HG03039 (cell line): ENCODE data around the gene FHAD1.

Source experiments
- ATAC-seq: cut with Tn5 transposase; IDR thresholded peaks from one replicate; pipeline ENCODE4 v1.9.1; 2021; ENCODE audit warnings: mild to moderate bottlenecking, moderate library complexity; ENCODE audit not compliant: unreplicated experiment

Gene FHAD1

DNA sequence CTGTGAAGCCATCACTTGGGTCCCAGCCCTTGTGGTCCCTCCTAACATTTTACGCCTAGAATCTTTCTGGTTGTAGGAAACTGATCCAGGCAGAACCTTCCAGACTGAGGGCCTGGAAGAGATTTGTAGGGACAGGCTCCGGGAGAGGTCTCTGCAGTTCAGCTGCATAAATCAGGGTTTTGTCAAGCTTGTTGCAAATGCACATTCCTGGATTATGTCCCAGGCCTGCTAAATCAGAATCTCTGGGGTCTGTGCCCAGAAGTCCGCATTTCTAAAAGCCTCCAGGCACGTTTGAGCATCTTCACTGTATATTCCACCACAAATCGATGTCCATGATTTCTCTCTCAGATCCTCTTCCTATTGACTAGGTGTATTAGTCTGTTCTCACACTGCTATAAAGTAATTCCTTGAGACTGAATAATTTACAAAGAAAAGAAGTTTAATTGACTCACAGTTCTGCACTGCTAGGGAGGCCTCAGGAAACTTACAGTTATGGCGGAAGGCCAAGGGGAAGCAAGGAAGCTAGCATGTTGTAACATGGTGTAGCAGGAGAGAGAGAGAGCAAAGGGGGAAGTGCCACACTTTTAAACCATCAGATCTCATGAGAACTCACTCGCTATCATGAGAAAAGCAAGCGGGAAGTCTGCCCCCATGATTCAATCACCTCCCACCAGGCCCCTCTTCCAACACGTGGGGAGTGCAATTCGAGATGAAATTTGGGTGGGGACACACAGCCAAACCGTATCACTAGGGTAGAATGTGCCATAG, 1.2 kb upstream of the FHAD1 start:
- ATAC-seq, result no peak

DNA sequence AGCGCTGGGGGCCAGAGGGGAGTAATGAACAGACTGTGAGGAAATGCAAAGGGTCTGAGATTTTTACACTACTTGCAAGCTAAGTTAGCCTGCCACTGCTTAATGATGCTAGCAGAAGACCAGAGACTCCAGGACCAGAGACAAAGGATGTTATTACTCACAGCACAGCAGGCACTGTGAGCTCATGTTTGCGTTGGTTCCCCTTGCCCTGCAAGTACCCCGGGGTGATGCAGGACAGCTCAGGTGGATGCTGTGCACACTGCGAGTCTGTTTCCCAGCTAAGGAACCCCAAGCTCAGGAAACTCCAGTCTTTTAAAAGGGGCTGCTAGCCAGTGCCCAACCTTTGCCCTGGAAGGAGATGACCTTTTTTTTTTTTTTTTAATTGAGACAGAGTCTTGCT, 1.2 kb downstream of the FHAD1 start:
- no peak for ATAC-seq

DNA sequence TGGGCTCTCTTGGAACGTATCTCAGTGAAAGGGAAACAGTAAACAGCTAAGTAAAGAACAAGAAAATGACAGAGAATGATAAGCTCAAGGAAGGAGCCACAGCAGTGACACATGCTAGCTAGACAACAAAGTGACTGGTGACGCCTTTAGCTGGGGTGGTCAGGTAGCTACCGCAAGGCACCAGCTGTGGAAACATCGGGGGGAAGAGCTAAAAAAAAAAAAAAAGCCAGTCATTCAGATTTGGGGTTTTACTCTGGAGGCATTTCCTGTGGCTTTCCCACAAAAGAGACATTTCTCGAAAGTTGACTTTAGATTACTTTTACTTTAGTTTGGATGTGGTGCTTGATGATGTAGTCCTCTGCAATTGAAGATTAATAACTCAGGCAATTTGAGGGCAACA, 2.1 kb downstream of the FHAD1 start:
- ATAC-seq, result no peak

DNA sequence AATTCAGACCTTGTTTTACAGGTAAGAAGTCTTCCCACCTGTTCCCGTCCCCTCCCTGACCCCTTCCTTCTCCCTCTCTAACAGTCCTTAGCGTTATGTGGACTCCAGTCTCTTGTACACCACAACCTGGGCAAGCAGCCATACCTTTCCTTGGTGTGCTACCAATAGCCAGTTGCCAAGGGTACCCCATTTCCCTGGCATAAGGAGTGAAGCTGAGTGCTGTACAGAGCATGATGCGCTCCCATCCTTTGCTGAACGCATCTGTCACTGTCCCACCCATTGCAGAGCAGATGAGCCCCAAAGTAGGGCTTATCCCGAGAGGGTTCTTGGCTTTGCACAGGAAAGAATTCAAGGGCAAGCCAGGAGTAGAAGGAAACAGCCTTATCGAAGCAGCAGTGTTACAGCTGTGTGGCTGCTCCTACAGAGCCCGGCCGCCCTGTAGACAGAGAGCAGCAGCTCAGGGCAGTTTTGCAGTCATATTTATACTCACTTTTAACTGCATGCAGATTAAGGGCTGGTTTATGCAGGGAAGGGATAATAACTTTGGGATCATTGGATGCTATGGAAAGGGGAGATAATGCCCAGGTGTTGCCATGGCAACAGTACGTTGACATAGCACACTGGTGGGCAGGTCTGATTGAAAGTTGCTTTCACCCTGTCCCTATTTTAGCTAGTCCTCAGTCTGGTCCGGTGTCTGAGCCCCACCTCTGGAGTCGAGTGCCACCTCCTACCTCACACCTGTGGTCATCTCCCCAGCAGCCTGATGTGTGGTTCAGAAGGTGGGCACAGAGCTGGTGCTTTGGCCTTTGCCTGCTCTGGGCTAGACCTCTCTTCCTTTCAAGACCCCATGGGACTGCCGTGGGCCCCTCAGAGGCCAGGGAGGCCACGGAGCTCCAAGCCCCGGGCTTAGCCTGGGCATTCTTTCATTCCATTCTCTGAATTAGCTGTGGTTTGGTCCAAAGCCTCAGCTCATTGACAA, 5.1 kb downstream of the FHAD1 start:
- ATAC-seq, result no peak

DNA sequence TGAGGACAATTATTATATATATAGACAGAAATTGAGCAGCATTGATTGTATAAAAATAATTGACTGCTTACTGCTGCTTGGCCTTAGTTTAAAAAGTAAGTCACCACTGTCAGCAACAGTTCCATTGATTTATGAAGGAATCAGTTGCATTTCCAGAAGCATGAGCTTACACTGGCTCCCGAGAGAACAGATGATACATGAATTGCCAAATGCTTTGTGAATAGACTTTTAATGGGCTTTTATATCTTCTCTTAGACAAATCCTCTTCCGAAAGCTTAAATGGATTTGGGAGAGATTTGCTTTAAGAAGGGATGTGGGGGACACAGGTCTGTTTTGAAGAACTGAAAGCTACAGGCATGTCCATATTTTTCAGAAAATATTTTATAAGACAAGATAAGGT, 7.5 kb downstream of the FHAD1 start:
- no peak for ATAC-seq

DNA sequence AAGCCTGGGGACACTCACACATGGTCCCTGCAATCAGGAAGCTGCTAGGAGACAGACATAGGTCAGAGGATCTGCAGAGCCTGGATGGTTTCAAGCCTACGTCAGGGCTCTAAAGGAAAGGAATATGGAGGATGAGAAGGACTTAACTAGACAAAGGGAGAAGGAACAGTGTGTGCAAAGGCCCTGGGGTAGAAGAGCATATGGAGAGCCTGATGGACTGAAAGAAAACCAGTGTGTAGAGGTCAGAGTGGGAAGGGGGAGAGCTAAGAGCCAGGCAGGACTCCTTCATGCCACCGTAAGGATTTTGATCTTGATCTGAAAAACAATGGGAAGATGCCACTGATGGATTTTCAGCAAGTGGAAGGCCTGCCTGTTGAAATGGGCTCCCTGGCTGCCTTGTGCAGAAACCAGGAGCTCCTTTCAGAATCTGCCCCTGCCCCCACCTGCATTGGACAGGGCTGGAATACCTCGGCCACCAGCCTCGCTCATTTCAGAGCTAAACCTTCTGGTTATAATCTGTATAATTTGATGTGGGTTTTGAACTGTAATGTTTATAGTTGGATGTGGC, 8.6 kb downstream of the FHAD1 start:
- ATAC-seq, result no peak

DNA sequence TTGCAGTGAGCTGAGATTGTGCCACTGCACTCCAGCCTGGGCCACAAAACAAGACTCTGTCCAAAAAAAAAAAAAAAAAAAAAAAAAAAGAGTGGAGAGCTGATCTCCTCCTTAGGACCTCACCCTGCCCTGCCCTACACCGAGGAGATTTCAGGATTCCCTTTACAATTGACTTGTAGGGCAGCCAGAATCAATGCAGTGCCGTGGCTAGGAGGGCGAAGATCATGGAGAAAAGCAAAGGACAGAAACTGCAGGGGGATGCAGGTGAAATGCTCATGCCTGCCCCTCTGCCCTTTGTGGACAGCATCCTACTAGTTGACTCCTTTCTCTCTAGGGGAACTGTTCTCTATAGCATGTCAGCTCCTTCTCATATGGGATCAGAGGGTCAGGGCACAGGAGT, 9.6 kb downstream of the FHAD1 start:
- no peak for ATAC-seq

DNA sequence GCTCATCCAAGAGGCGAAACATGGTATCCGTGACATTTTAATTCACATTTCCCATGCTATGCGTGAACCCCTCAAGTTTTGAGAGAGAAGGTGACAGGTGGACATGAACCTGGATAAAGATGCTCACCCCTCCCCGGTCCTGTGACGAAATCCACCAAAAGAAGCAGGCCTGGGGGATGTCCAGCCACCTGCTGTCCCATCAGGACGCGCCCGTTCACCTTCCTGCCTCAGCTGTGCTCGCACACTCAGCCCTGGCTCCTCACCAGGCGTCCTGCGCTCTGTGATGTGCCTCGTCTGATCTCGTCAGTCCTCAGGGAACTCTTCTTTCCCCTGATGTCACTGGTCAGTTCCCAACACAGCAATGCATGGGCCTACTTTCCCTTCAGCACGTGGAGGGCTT, 10.3 kb downstream of the FHAD1 start:
- no peak for ATAC-seq

DNA sequence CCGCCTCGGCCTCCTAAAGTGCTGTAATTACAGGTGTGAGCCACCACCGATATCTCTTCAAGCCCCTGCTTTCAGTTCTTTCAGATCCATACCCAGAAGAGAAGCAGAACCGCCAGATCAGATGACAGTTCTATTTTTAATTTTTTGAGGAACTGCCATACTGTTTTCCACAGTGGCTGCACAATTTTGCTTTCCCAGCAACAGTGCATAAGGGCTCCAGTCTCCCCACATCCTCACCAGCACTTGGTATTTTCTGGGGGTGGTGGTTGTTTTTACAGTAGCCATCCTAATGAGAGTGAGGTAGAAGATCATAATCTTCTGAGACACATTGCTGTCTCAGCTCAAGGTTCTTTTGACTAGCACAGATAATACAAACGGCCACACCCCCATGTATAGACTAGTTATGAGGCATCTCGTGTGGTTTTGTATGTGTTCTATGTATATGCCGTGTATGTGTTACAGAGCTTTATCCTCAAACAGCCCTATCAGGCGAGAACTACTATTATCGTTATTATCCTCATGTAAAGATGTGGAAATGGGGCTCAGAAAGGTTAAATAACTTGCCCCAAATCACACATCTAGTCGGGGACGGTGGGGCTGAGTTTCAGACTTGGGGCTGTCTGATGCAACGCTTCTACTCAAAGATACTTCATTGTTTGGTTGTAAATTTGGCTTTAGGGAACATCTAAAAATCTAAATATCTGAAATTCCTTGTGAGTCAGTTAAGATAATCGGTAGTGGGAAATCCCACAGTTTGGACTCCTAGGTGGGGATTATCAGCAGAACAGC, 12.0 kb downstream of the FHAD1 start:
- ATAC-seq, result no peak

DNA sequence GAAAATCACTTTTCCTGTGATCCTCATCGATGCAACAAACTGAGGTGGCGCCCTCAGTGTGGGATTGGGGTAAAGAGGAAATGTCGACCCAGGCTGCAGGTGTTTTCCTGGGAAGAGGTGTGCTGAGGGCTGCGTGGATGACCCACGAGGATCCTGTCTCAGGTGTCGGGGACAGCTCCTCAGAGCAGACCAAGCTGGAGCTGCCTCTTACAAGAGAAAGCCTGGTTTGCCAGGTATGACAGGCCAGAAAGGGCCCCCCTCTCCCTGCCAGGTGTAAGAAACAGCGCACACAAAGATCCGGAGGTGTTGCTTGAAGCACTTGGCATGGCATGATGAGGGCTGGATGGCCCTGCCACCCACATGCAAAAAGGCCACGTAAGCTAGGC, 12.6 kb downstream of the FHAD1 start:
- no peak for ATAC-seq

DNA sequence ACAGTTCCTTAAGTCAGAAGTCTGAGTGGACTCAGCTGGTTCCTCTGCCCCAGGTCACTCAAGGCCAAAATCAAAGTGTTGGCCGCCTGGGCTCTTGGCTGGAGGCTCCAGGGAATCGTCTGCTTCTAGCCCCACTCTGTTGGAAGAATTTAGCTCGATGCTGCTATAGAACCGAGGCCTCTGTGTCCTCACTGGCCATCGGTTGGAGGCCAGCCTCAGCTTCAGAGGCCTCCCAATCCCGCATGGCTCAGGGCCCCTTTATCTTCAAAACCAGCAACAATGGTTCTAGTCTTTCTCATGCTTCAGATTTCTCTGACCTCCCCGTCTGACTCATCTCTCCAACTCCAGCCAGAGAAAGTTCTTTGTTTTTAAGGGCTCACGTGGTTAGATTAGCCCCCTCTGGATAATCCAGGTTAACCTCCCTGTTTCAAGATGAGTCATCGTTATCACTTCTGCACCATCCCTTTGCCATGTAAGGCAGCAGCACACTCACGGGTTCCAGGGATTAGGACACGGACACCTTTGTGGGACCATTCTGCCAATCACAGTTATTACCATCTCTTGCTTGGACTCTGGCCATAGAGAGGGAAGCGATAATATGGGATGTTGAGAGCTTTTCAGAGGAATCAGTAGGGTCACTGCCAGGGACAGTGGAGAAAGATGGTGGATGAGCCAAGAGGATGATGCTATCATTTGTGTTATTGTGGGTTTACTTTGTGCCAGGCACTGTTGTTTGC, 13.6 kb downstream of the FHAD1 start:
- no peak for ATAC-seq

DNA sequence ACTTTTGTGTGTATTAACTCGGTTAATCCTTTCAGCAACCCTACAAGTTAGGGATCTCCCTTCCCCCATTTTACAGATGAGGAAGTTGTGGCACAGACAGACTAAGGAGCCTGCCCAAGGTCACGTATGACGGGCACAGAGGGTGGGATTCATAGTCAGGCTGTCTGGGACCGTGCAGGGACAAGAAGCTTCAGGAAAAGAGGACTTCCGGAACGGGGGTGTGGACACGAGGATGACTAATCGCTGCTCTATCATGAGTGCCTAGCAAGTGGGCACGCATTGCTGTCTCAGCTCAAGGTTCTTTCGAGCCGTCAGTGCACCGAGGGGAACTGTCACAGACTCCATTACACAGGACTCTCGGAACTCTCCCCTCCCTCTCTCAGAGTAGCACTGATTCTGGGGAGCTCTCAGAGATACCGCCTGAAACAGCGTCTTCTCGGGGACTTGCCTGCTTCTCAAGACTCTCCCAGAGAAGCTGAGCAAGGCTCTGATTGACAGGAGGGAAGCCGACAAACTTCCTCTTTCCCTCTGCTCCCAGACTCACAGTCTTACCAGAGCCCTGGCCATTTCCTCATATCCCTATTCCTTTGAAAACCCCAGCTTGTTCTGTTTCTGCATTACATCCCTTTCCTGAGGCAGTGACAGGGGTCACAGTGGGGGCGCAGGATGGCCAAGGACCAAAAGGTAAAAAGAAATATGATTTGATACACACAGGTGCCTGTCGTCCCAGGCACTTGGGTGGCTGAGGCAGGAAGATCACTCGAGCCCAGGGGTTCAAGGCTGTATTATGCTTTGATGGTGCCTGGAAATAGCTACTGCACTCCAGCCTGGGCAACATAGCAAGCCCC, 14.4 kb downstream of the FHAD1 start:
- no peak for ATAC-seq

DNA sequence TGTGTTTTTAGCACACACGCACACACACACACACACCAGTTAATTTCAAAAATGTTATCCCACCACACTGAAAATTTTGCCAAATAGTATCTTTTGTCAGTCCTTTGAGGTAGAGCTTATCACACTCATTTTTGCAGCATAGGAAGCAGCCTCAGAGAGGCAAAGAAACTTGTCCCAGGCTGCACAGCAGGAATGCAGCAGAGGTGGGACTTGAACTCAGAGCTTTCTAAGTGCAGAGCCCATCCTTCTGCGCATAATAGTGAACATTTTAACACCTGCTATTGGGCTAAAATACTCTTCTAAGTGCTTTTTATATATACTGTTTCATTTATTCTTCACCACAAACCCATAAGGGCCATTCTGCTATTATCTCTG, 15.0 kb downstream of the FHAD1 start:
- no peak for ATAC-seq

DNA sequence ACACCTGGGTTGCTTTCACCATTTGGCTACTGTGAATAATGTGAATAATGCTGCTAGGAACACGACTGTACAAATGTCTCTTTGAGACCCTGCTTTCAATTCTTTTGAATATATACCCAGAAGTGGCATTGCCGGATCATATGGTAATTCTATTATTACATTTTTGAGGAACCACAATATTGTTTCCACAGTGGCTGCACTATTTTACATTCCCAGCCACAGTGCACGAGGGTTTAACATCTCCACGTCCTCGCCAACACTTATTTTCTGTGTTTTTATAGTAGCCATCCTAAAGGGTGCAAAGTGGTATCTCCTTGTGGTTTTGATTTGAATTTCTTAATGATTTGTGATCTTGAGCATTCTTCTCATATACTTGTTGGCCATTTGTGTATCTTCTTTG, 15.7 kb downstream of the FHAD1 start:
- ATAC-seq, result no peak

DNA sequence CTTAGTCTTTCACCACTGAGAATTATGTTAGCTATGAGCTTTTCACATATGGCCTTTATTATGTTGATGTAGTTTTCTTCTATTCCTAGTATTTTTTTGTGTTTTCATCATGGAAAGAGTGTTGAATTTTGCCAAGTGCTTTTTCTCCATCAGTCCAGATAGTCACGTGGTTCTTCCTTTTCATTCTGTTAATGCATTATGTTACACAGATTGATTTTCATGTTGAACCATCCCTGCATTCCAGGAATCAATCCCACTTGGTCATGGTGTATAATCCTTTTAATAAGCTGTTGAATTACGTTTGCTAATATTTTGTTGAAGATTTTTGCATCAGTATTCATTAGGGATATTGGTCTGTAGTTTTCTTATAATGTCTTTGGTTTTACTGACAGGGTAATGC, 17.7 kb downstream of the FHAD1 start:
- no peak for ATAC-seq

DNA sequence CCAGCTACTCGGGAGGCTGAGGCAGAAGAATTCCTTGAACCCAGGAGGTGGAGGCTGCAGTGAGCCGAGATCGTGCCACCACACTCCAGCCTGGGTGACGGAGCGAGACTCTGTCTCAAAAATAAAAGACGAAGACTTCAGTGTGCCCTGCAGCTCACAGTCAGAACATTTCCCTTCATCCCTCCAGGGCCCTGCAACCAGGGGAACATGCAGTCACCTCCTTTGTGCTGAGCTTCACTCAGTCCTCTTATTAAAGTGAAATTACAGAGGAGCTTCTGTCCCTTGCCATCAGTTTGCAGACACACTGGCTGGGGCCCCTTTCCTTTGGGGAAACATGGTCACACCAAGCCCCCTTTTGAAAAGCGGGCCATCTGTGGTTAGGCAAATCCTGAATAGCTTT, 24.2 kb downstream of the FHAD1 start:
- ATAC-seq, result no peak

DNA sequence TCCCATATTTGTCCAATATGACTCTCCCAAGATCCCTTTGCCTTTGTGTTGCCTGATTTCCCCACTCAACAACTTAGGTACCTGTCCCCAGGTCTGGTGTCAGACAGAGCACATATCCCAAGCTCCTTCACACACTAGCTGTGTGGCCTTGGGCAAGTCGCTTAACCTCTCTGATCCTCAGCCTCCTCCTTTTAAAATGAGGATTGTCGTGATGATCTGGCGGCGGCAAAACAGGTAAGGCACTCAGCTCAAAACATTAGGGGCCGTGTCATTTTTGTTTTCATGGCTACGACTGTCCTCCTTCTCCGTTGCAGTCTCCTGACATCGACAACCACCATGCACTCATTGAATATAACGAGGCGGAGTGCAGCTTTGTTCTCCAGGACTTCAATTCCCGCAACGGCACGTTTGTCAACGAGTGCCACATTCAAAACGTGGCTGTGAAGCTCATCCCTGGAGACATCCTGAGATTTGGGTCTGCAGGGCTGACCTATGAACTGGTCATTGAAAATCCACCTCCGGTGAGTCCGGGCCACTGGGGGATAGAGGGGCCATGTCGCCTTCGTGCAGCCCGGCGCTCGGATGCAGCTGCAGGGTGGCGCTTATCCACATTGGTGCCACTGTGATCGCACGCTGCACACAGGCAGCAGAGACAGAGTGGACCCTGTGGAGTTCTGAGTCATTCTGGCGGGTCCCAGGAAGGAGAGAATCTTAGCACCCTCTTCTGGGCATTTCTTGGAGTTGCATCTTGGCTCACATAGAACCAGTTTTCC, 25.2 kb downstream of the FHAD1 start:
- no peak for ATAC-seq

DNA sequence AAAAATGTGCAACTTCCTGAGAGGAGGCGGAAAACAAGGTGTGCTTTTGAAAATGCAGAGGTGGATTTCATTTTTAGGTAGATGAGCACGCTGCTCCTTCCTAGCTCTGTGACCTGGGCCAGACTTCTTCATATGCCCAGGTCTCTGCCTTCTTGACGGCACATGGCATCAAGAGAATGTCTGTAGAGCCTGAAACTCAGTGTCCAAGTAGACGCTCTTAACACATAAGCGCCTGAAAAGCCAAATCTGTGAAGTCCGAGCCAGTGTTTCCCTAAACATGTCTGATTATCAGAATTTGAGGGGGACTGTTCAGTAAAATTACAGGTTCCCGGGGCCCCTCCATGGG, 25.7 kb downstream of the FHAD1 start:
- no peak for ATAC-seq

DNA sequence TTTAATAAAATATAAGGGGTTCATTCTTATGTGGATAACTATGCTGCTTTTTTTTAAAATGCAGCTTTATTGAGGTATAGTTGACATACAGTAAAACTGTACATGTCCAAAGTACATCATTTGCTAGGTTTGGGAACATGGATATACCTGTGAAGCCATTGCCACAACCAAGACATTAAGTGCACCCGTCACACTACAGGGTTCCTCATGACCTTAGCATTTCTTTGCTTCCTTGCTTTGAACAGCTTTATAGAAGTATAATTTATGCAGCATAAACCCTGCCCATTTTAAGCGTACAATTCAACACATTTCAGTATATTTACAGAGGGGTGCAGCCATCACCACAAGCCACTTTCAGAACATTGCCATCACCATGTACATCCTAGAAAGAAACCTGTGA, 26.3 kb downstream of the FHAD1 start:
- ATAC-seq, result no peak
